Vagina (tissue), 2 donors: ENCODE results near the gene MED16.

Source experiments
- POLR2A ChIP-seq, 2 donors: fragments of 450-650 bp; IDR thresholded peaks; one replicate each; pipeline ENCODE4 v1.6.1; 2017; ENCODE audit warnings: antibody characterized with exemption in 2 of 2, mild to moderate bottlenecking in 2 of 2, moderate library complexity in 2 of 2
- POLR2AphosphoS5 ChIP-seq, 2 donors: sonication (generic); formaldehyde crosslinking; IDR thresholded peaks; one replicate each; pipeline ENCODE4 v1.9.0; 2017; ENCODE audit warnings: antibody characterized with exemption in 2 of 2, mild to moderate bottlenecking in 2 of 2, low read depth in 1 of 2; ENCODE audit not compliant: insufficient read depth in 1 of 2
- TF ChIP-seq, protein P1 (sequence below), 3 experiments: fragments of 450-650 bp in 2 of 3; fragments of 200-600 bp in 1 of 3; sonication (generic) in 1 of 3; IDR thresholded peaks; one replicate each; pipeline ENCODE4 v1.5.1; 2017 to 2019; ENCODE audit warnings: antibody characterized with exemption in 3 of 3, mild to moderate bottlenecking in 2 of 3, moderate library complexity in 2 of 3

DNA sequence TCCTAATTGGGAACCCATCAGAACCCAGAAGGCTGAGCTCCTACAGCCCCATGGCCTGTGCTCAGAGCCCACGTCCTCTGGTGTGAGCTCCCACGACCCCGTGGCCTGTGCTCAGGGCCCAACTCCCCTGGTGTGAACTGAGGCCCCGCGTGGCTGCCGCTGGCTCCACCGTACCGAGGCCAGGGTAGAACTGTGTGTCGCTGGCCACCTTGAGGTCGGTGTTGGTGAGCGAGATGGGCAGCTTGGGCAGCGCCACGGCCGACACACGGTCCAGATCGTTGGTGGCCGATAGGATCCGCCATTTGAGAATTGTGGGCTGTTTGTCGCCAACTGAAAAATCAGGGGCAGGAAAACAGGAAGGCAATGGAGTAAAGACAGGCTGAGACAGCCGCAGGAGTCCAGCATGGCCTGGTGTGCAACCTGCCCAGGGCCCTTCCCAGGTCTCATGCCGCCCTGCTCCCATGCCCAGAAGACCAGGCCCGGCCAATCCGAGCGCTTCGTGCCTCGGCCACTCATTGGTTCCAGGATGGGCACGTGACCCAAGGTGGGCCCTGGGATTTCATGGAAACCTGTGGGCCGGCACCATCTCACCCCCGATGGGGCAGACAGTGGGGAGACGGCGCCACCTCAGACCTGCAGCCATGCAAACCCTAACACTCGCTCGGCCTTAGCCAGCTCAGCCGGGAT lies 11.5 kb downstream of the MED16 start:
- TF ChIP-seq POLR2A (IDR thresholded peaks at IDR 0.05) (no peak), POLR2AphosphoS5 (IDR thresholded peaks at IDR 0.05; ENCODE audit: insufficient read depth in 1 of 2, low read depth in 1 of 2) (no peak)
- TF ChIP-seq, protein P1, sequence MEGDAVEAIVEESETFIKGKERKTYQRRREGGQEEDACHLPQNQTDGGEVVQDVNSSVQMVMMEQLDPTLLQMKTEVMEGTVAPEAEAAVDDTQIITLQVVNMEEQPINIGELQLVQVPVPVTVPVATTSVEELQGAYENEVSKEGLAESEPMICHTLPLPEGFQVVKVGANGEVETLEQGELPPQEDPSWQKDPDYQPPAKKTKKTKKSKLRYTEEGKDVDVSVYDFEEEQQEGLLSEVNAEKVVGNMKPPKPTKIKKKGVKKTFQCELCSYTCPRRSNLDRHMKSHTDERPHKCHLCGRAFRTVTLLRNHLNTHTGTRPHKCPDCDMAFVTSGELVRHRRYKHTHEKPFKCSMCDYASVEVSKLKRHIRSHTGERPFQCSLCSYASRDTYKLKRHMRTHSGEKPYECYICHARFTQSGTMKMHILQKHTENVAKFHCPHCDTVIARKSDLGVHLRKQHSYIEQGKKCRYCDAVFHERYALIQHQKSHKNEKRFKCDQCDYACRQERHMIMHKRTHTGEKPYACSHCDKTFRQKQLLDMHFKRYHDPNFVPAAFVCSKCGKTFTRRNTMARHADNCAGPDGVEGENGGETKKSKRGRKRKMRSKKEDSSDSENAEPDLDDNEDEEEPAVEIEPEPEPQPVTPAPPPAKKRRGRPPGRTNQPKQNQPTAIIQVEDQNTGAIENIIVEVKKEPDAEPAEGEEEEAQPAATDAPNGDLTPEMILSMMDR (IDR thresholded peaks at IDR 0.05) = no peak
